NCI-H146 (cell line): ENCODE data around the gene ANXA1.
"Not testable (repeated sequence)": the region's sequence is repeated elsewhere in the genome, so short reads cannot be mapped to it uniquely, and the experiment has no call there.

Experiments
- DNase-seq: peaks from one replicate; lab custom pipeline; 2025; lab: John Stamatoyannopoulos, UW

The ANXA1 gene

GRCh38 chr9:73151653-73152542 lies at the start of gene ANXA1:
ANXA1 (plus strand) TSS chr9:73151865; CDS start chr9:73158536, 6,671 bp downstream.
- DNase-seq: no peak

- DNase-seq: no peak
Observed at GRCh38 chr9:73104342-73104741, 47.3 kb upstream of the ANXA1 start.

GRCh38 chr9:73104921-73105320 lies 46.7 kb upstream of the ANXA1 start:
- DNase-seq: no peak

- not testable (repeated sequence) for DNase-seq
Observed at GRCh38 chr9:73107489-73108069, 44.1 kb upstream of the ANXA1 start.

GRCh38 chr9:73114058-73114457 lies 37.6 kb upstream of the ANXA1 start:
- no peak for DNase-seq

GRCh38 chr9:73114958-73115357 lies 36.7 kb upstream of the ANXA1 start:
- DNase-seq: no peak

GRCh38 chr9:73116031-73116430 lies 35.6 kb upstream of the ANXA1 start:
- no peak for DNase-seq

- DNase-seq: no peak
Observed at GRCh38 chr9:73116880-73117279, 34.8 kb upstream of the ANXA1 start.

GRCh38 chr9:73118286-73118685 lies 33.4 kb upstream of the ANXA1 start:
- DNase-seq: no peak

- no peak for DNase-seq
Observed at GRCh38 chr9:73118898-73119554, 32.6 kb upstream of the ANXA1 start.

GRCh38 chr9:73121375-73121935 lies 30.2 kb upstream of the ANXA1 start:
- DNase-seq: no peak

GRCh38 chr9:73125651-73126050 lies 26.0 kb upstream of the ANXA1 start:
- no peak for DNase-seq

- no peak for DNase-seq
Observed at GRCh38 chr9:73129941-73130685, 21.6 kb upstream of the ANXA1 start.

- DNase-seq: no peak
Observed at GRCh38 chr9:73131461-73131860, 20.2 kb upstream of the ANXA1 start.

GRCh38 chr9:73132034-73132776 lies 19.5 kb upstream of the ANXA1 start:
- peak; percentile 3 for DNase-seq

GRCh38 chr9:73133022-73133651 lies 18.5 kb upstream of the ANXA1 start:
- no peak for DNase-seq

- no peak for DNase-seq
Observed at GRCh38 chr9:73133921-73134407, 17.7 kb upstream of the ANXA1 start.

- DNase-seq: no peak
Observed at GRCh38 chr9:73135394-73135793, 16.3 kb upstream of the ANXA1 start.

- DNase-seq: no peak
Observed at GRCh38 chr9:73137286-73137899, 14.3 kb upstream of the ANXA1 start.

- no peak for DNase-seq
Observed at GRCh38 chr9:73137914-73138313, 13.8 kb upstream of the ANXA1 start.
